ENCODE results near the gene ARHGAP6.
"Not testable (repeated sequence)": the region's sequence is repeated elsewhere in the genome, so short reads cannot be mapped to it uniquely, and the experiment has no call there.

The ARHGAP6 gene

DNA sequence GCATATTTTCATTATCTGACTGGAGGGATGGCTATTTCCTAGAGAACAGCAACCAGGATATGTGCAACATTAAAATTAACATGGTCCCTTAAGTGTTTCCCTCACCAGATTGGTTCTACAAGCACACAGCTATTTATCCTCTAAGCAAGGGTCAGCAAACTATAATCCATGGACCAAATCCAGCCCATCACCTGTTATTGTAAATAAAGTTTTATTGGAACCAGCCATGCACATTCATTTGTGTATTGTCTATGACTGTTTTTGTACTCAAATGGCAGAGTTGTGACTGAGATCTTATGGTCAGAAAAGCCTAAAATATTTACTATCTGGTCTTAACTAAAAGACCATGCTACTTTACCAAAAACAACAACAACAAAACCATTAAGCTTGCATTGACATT is 294.6 kb downstream of the ARHGAP6 start:
- TF ChIP-seq, protein P1, sequence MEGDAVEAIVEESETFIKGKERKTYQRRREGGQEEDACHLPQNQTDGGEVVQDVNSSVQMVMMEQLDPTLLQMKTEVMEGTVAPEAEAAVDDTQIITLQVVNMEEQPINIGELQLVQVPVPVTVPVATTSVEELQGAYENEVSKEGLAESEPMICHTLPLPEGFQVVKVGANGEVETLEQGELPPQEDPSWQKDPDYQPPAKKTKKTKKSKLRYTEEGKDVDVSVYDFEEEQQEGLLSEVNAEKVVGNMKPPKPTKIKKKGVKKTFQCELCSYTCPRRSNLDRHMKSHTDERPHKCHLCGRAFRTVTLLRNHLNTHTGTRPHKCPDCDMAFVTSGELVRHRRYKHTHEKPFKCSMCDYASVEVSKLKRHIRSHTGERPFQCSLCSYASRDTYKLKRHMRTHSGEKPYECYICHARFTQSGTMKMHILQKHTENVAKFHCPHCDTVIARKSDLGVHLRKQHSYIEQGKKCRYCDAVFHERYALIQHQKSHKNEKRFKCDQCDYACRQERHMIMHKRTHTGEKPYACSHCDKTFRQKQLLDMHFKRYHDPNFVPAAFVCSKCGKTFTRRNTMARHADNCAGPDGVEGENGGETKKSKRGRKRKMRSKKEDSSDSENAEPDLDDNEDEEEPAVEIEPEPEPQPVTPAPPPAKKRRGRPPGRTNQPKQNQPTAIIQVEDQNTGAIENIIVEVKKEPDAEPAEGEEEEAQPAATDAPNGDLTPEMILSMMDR (IDR thresholded peaks at IDR 0.05; ENCODE audit: insufficient read depth, low read length, missing control alignments) = no peak
- H3K4me3 ChIP-seq (ENCODE audit: low read depth, low read length) = no peak overlapping the region
- DNase-seq (ENCODE audit: low read depth, low spot score) = no peak
- ChIA-PET POLR2A (no interaction called here), CTCF (interaction anchor here (1.5 to 2.7 kb wide), 2 partner anchors 10 to 160 kb away, joined by 7 to 20 read pairs; no protein-coding TSS in a partner anchor)

DNA sequence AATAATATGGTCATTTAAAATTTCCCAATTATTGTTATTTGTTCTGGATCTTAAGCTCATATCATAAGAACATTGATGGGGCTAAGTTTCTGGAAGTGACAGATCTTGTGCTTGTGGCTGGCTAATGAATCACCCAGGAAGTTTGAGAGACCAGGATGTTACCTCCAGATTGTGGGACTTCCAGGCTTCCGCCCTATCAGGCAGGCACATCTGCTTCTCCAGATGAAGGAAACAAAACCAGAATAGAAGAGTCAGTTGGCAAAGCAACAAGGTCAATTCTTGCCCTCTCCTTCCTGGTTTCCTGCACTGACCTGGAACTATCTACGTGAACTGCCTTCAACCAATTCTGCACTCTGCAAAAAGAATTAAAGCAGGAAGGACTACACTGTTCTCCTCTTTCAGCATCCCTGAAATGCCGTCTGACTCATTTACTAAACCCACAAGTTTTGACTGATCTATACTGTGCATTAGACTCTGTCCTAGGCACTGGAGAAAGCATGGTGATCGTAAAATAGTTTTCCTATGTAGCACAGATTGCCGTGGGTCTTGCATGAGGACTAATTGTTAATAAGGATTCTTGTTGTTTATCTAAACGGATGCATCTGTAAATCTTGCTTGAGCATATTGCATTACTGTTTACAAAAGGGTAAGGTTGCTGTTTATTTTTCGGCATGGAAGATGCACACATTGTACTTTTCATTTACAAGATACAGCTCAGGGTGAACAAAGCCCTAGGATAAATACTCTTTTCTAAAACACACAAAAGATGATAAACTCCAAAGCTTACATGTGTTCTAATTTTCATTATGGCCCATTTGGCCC is 297.9 kb downstream of the ARHGAP6 start:
- TF ChIP-seq, protein P1 (IDR thresholded peaks at IDR 0.05; ENCODE audit: insufficient read depth, low read length, missing control alignments) = no peak
- DNase-seq (ENCODE audit: low read depth, low spot score) = no peak

DNA sequence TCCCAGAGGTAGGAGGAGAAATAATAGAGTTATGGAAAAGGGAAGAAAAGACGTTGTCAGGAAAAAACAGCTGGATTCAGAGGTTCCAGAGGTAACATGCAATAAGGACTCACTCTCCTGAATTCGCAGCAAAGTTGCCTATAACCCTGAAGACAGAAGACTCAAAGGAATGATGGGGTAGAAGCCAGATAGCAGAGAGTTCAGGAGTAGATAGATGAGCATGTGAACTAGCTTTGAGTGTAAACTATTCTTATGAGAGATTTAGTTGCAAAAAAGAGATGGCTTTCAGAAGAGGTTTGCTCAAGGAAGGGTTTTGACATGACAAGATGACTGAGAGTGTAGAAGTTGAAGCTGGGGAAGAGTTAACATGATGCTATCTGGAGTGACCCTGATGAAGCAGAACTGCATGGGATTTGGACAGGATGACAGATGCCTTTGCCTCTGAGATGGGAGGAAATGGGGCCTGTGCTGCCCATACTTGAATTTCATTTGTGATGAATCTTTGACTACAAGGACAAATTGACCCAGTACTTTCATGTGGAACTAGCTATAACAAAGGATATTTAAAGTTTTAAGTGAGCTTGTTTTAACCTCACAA is 298.6 kb downstream of the ARHGAP6 start:
- no peak for DNase-seq (ENCODE audit: low read depth, low spot score)
- CTCF ChIA-PET = interaction anchor here (1.8 kb wide), 1 partner anchor 164 kb away, joined by 4 read pairs; no protein-coding TSS in a partner anchor
- no peak overlapping the region for H3K4me3 ChIP-seq (ENCODE audit: low read depth, low read length)
- TF ChIP-seq, protein P1 (IDR thresholded peaks at IDR 0.05; ENCODE audit: insufficient read depth, low read length, missing control alignments) = no peak
- POLR2A ChIA-PET = no interaction called here

More for the DNA sequence above, 297.9 kb downstream of the ARHGAP6 start:
- H3K4me3 ChIP-seq (ENCODE audit: low read depth, low read length) = no peak overlapping the region
- CTCF ChIA-PET = interaction anchor here (1.4 kb wide), 1 partner anchor 164 kb away, joined by 4 read pairs; no protein-coding TSS in a partner anchor
- POLR2A ChIA-PET = no interaction called here

DNA sequence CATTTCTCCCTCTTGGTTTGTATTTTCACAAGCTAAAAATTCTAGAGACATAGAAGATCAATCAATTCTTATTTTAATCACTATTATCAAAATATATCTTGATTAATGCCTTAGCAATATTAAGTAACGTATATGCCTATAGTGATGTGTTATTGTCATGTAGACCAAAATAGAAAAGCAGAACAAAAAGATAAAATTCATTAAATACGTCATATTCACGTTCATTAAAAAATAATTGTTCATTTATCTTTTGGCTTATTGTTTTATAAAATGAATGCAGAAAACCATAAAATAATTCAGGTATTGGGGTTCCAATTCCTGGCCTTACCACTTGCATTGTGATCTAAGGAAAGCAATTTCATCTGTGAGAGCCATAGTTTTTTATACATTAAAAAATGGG is 300.3 kb downstream of the ARHGAP6 start:
- POLR2A ChIA-PET = no interaction called here
- CTCF ChIA-PET = interaction anchor here (1.8 kb wide), 1 partner anchor 166 kb away, joined by 4 read pairs; no protein-coding TSS in a partner anchor
- TF ChIP-seq, protein P1 (IDR thresholded peaks at IDR 0.05; ENCODE audit: insufficient read depth, low read length, missing control alignments) = no peak
- no peak for DNase-seq (ENCODE audit: low read depth, low spot score)
- no peak overlapping the region for H3K4me3 ChIP-seq (ENCODE audit: low read depth, low read length)

DNA sequence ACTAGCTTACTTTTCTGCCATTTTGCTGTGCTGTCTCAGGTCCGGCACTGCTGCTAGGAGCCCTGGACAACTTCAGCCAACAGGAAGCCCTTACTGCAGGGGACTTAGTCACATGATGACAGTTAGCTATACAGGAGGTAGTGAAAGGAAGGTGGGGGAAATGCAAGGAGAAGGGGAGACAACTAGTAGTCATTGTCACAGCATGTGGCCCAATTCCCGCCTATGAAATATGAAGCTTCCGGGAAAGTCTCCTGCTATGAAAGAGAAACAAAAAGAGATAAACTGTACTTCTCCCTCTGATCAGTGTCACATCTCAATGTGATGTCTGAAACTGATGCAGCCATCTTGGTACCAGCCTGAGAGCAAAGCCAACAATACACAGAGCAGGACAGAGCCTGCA is 300.9 kb downstream of the ARHGAP6 start:
- DNase-seq (ENCODE audit: low read depth, low spot score) = no peak
- CTCF ChIA-PET = no interaction called here
- H3K4me3 ChIP-seq (ENCODE audit: low read depth, low read length) = no peak overlapping the region
- POLR2A ChIA-PET = no interaction called here
- TF ChIP-seq, protein P1 (IDR thresholded peaks at IDR 0.05; ENCODE audit: insufficient read depth, low read length, missing control alignments) = no peak

DNA sequence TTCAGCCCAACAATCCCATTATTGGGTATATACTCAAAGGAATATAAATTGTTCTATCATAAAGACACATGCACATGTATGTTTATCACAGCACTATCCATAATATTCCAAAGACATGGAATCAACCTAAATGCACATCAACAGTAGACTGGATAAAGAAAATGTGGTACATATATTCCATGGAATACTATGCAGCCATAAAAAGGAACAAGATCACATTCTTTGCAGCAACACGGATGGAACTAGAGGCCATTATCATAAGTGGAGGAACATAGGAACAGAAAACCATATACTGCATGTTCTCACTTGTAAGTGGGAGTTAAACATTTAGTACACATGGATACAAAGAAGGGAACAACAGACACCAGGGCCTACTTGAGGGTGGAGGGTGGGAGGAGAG is 301.9 kb downstream of the ARHGAP6 start:
- DNase-seq (ENCODE audit: low read depth, low spot score); H3K4me3 ChIP-seq (ENCODE audit: low read depth, low read length); CTCF ChIA-PET; POLR2A ChIA-PET: not testable (repeated sequence)
